Hematopoietic multipotent progenitor cell treated with erythropoietin and hydrocortisone succinate and interleukin-3 and kit ligand, for 8 days (in vitro differentiated cells): Measurements from ENCODE around the gene NR2F6.
"Not testable (repeated sequence)": the region's sequence is repeated elsewhere in the genome, so short reads cannot be mapped to it uniquely, and the experiment has no call there.

ENCODE experiments used
- DNase-seq: peaks from one replicate; pipeline ENCODE4 v3.0.0-alpha.2; 2015

NR2F6 gene

DNA sequence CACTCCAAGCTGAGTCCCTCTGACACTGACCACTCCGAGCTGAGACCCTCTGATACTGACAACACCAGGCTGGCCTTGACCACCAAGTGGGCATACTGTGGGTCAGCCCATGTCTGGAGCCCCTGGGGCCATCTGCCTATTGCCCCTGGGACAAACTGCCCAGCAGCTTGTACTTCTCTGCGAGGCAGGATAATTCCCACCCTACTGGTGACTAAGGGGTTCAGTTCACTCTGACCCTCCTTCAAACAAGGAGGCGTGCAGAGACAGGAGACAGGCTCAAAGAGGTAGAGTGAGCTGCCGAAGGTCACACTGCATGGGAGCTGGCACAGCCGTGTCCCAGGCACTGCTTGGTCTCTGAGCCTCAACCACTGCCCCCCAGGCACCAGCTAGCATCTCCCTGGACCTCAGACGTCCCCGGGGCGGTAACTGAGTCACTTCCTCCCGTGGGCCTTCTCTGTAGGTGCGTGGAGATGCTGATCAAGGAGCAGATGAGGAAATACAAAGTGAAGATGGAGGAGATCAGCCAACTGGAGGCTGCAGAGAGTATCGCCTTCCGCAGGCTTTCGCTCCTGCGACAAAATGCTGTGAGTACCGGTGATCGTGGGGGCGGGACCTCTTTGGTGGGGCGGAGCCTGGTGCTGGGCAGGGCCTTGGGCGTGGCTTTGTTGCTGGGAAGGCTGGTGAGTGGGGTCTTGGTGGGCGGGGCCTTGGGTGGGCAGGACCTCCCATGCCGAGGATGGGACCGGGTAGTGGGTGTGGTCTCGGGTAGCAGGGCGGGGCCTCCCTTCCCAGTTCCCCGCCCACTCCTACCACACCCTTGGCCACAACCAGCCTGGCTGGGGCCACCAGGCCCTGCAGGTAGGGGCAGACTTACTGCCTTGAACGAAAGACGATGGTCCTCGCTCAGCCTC, 36.3 kb downstream of the NR2F6 start:
- peak; percentile 85 for DNase-seq

DNA sequence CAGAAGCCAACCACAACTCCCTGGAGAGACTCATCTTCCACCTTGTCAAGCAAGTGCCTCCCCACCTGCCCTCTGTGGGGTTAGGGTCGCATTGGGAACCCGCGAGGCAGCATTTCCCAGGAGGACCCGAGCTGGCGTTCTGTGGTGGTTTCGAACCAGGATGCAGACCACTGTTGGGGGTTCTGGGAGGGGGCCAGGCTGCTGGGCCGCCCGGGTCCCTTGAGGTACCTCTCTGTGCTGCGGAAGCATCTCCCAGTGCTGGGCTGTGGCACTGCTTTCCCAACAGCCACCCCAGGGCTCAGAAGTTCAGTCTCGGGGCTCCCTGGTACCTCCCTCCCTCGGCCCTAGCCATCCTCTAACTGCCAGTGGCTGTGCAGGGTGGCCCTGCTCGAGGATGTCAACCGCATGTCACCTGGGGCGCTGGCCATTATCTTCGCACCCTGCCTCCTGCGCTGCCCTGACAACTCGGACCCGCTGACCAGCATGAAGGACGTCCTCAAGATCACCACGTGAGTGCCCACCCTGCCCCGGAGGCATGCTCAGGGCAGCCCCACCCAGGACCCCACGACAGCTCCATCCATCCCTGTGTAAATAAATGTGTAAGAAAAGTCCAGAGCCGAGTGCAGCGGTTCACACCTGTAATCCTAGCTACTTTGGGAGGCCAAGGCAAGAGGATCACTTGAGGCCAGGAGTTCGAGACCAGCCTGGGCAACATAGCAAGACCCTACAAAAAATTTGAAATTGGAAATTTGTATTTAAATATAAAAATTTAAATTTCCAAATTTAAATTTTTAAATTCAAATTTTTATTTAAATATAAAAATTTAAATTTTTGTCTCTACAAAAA, 38.8 kb downstream of the NR2F6 start:
- no peak for DNase-seq

DNA sequence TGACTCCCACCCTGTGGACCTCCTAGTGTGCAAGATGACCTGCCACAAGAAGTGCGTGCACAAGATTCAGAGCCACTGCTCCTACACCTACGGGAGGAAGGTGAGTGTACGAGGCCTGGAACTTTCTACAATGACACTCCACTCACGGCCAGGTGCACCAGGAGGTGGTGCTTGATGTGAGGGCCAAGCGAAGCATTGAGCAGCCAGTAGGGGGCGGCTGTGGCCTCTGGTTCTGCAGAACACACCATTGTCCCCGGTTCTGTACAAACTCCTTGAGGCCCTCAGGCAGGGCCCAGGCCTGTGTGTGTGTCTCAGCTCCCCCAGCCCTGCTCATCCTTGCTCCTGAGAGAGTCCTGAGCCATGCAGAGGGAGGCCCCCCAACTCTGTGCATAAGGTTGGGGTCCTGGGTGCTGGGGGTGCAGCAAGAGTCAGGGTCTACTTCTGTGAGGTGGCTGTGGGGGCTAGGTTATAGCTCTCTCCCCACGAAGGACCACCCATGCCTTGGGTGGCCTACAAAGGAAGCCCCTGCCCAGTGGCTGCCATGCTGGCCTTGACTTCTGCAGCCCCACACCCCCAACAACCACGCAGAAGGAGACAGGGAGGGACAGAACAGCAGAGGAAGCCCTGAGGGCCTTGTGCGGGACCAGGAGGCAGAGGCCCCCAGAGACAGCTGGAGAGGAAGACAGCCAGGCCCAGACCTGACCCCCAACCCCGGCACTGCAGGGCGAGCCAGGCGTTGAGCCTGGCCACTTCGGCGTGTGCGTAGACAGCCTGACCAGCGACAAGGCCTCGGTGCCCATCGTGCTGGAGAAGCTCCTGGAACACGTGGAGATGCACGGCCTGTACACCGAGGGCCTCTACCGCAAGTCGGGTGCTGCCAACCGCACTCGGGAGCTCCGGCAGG, 40.2 kb downstream of the NR2F6 start:
- DNase-seq = peak; percentile 71

GRCh38 chr19:17202713-17203112, 43.0 kb downstream of the NR2F6 start:
- no peak for DNase-seq

DNA sequence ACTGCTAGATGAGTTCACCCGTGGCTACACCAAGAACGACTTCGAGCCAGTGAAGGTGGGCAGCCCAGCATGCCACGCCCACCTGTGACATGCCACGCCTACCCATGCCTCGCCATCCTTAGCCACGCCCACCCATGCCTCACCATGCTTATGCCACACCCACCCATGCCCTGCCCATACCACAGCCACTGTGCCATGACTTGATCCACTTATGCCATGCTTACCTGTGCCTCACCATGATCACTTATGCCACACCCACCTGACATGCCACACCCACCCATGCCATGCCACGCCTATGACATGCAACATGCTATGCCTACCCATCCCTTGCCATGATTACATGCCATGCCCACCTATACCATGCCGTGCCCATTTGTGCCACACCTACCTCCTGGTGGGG, 43.5 kb downstream of the NR2F6 start:
- peak; percentile 57 for DNase-seq

GRCh38 chr19:17200408-17201079, 45.2 kb downstream of the NR2F6 start:
- DNase-seq = no peak

- DNase-seq = no peak
These were observed 48.1 kb downstream of the NR2F6 start for GRCh38 chr19:17197666-17198065.

DNA sequence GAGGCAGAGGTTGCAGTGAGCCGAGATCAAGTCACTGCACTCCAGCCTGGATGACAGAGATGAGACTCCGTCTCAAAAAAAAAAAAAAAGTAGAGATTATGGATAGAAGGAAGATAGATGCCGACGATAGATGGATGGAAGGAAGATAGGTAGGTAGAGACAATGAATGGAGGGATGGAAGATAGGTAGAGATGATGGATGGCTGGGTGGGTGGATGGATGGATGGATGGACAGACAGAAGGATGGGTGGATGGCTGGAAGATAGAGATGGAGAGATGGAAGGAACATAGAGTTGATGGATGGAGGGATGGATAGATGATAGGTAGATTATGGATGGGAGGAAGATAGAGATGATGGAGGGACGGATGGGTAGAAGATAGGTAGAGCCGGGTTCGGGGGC, 49.1 kb downstream of the NR2F6 start:
- no peak for DNase-seq

DNA sequence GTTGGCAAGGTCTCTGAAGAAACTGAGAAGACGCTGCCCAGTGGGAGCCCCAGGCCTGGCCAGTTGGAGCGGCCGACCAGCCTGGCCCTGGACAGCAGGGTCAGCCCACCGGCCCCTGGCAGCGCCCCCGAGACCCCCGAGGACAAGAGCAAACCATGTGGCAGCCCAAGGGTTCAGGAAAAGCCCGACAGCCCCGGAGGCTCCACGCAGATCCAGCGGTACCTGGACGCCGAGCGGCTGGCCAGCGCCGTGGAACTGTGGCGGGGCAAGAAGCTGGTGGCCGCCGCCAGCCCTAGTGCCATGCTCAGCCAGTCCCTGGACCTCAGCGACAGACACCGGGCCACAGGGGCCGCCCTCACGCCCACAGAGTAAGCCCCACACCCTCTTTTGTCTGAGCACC, 50.6 kb downstream of the NR2F6 start:
- no peak for DNase-seq

GRCh38 chr19:17194608-17195007, 51.1 kb downstream of the NR2F6 start:
- DNase-seq = no peak

DNA sequence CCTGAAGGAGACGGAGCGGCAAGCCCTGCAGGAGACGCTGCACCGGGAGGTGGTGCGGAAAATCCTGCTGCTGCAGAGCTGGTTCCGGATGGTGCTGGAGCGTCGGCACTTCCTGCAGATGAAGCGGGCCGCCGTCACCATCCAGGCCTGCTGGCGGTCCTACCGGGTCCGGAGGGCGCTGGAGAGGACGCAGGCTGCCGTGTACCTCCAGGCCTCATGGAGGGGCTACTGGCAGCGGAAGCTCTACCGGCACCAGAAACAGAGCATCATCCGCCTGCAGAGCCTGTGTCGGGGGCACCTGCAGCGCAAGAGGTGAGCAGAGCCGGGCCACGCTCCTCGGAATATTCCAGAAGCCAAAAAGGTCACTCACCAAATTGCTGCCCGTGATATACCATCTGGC, 53.0 kb downstream of the NR2F6 start:
- no peak for DNase-seq

DNA sequence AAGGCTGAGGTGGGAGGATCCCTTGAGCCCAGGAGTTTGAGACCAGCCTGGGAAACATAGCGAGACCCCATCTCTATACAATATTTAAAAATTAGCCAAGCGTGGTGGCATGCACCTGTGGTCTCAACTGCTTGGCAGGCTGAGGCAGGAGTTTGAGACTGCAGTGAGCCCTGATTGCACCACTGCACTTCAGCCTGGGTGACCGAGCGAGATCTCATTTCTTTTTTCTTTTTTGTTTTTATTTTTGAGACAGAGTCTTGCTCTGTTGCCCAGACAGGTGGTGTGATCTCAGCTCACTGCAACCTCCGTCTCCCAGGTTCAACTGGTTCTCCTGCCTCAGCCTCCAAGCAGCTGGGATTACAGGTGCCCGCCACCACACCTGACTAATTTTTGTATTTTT, 54.0 kb downstream of the NR2F6 start:
- not testable (repeated sequence) for DNase-seq

- no peak for DNase-seq
These were observed 60.1 kb downstream of the NR2F6 start for GRCh38 chr19:17185590-17185989.

- no peak for DNase-seq
These were observed 61.3 kb downstream of the NR2F6 start for GRCh38 chr19:17184371-17184841.

- peak; percentile 9 for DNase-seq
These were observed 61.8 kb downstream of the NR2F6 start for GRCh38 chr19:17183858-17184321.

DNA sequence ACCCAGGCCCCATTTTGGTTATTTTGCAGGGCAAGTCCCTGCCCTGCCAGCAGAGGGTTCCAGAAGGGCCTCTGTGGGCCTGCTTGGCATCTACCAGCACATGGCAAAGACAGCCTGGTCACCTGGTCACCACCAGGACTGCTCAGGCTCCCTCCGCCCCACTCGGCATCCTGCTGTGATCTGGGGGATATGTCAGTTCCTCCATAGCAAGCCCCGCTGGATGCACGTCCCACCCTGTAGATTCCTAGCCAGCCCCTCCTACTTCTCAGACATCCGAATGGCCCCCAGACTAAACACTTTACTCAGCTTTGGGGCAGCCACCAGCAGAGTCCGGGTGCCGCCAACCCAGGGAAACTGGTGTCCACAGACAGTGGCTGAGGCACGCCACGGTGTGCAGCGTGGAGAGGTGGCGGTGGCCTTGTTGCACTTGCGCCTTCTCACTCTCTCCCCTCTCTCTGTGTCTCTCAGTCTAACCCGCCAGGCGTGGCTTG, 62.4 kb downstream of the NR2F6 start:
- peak; percentile 8 for DNase-seq
